HG03175 (cell line): Measurements from ENCODE around the gene CIC.

Experiments used
- ATAC-seq: cut with Tn5 transposase; IDR thresholded peaks from one replicate; pipeline ENCODE4 v1.9.1; 2021; ENCODE audit warnings: mild to moderate bottlenecking, moderate library complexity; ENCODE audit not compliant: unreplicated experiment

CIC gene

DNA sequence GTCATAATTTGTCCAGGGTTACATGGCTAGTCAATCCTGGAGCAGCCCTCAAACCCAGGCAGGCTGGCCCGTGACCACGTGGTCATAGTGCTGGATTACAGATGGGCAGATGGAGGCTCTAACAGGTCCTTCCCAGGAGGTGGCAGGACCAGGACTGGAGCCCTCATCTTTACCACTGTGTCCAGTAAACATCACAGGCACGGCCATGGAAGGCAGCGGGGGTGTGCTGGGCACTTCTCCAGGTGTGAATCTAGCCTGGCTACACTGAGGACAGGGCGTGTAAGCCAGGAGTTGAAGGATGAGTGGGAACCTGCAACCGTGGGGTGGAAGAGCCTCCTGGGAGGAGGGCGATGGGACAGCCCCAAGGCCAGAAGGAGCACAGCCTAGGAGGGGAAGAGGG is 6.1 kb downstream of the CIC start:
- no peak for ATAC-seq

DNA sequence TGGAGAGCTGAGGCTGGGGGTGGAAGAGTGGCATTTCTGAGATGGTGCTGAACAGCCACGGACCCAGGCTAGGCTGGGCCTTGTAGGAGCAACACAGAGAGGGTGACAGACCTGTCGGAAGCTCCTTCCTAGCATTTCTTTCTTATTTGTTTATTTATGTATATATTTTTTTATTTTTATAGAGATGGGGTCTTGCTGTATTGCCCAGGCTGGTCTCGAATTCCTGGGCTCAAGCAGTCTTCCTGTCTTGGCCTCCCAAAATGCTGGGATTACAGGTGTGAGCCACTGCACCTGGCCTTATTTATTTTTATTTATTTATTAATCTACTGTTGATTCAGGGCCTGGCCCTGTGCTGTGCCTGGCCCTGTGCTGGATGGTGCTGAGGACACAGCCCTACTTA is 6.5 kb downstream of the CIC start:
- no peak for ATAC-seq

DNA sequence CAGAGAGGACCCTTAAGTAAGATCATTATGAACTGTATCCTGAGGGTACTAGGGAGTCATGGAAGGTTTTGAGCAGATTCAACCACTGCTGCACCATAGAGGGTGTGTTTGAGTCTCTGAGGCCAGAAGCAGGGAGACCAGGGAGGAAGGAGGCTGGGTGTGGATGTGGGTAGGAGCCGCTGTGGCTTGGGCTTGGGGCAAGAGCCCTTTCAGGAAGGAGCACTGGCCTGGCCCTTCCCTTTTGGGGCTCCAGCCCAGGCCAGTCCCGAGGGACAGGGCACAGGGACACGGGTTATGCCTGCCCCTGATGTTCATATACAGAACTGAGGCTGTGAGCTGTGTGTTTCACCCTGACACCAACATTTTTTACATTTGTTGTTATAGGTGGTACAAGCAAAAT is 7.2 kb downstream of the CIC start:
- ATAC-seq = no peak

DNA sequence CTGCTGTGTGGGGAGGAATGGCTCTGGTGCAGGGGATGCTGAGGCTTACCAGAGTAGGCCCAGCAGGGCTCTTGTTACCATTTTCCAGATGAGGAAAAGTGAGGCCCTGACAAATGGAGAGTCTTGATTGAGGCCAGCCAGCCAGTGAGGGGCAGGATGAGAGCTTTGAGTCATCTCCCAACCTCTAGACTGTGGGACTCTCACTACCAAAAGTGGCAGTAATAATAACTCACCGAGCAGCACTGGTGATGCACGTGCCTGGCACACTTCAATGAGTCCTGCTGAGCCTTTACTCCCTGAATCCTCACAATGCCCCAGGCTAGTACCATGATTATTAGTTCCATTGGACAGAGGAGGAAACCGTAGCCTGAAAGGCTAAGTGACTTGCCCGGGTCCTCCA is 7.8 kb downstream of the CIC start:
- no peak for ATAC-seq

DNA sequence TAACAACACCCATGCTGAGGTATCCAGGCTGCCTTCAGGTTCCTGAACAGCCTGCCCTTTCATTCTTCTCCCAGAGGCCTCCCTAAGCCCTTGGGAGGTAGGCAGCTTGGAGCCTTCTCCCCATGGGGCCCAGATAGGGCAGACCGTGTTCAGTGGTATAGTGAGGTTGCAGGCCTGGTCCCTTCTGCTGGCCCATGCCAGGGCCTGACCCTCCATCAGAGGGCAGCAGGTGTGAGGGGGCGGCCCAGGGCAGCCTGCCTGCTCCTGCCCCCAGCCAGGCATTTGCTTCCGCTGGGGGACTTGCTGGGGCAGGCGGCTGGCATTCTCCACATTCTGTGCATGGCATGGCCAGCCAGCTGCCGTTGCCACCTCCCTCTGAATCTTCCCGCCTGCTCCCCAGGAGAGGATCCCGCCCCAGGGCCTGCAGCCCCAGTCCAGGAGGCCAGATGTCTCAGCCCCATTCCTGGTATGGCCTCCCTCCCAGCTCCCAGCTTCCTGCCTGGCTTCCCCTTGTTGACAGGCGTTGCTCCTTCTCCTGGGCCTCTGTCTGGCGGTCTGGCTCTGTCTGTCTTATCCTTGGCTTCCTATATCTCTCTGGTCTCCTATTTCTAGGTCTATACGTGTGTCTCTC is 8.9 kb downstream of the CIC start:
- ATAC-seq = no peak

DNA sequence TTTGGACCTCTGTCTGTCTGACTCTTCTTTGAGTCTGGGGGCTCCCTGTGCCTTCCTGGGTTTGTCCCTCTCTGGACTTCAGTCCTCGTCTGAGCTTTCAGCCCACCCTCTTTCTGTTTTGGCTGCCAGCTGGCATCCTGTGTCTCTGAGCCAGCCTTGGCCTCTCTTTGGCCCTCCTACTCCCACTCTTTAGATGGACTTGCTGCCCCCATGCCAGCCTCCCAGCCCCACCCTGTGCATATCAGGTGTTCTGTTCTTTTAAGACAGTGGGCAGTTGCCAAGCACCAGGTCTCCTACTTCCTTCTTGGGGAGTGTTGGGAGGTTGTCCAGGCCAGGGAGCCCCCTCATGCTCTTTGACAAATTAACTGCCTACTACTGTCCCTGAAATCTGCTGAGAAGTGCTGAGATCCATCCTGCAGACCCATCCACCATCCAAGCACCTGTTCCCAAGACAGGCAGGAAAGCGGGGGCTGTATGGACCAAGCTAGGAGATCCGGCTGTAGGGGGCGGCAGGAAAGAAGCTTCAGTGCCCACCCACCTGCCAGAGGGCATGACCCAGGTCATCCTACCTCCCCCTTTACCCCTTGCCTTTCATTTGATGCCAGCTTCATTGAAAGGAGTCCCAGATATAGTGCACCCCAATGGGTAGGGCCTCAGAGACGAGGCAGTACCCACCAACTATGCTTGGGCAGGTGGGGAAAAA is 9.6 kb downstream of the CIC start:
- no peak for ATAC-seq

DNA sequence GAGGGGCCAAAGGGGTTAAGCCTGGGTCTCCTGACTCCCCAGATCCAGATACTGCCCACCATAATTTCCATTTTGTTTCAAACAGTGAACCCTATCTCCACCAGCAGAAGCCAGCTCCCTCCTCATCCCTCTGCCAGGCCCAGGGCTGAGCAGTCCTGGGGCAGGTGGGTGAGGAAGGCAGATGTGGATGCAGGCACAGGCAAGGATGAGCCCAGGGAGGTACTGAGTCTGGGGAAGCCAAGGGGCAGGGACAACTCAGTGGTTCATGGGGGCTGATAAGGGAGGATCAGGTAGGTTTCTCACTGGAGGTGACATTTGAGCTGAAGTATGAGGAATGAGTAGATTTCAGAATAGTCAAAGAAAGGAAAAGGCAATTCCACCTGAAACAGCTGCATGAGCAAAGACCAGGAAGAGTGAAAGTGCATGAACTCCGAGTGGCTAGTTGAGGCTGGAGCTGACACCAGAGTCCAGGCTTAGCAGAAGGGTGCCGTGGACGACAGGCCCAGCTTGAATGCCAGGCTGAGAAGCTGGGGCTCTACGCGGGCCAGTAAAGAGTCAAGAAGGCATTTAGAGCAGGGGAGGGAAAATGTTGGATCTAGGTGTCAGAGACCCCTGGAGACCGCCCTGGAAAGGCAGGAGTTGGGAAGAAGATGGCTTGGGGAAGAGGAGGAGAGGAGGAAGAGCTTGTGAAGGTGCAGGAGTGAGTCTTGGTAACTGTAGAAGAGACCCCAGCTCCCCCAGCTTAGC is 10.3 kb downstream of the CIC start:
- no peak for ATAC-seq

DNA sequence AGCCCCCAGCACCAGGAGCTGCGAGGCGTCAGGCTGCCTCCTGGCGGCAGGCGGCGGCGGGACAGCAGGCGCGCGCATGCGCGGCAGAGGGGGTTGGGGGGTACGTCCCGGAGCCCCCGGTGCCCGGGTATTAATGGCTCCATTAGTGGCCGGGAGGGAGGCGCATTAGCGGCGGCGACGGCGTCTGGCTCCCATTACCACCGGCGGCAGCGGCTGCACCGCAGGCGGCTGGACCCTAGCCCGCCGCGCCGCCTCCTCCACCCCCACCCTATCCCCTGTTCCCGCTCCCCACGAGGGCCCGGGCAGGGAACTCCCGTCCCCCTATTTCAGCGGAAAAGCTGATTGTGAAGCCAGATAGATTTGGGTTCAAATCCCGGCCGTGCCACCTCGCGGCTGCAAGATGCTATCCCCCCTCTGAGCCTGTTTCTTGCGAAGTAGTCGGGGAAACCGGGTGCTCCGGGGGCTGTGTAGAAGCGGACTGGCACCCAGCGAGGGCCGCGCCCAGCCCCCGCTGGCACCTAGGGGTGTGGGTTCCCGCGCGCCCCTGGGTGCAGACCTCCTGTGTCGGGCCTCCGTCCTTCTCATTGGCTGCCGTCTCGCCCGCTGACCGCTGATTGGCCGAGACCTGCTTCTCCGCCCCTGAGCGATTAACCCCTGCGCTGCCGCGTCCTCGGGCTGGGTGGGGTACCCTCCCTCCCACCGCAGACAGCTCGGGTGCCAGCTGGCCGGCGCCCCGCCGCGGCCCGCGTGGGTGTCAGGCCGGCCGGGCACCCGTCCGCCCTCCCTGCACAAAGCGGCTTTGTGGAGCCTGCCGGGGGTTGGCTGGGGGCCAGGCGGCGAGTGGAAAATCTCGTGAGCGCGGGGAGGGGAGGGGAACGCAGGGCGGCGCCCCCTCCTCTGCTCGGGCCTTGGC is 11.1 kb downstream of the CIC start:
- ATAC-seq = no peak

DNA sequence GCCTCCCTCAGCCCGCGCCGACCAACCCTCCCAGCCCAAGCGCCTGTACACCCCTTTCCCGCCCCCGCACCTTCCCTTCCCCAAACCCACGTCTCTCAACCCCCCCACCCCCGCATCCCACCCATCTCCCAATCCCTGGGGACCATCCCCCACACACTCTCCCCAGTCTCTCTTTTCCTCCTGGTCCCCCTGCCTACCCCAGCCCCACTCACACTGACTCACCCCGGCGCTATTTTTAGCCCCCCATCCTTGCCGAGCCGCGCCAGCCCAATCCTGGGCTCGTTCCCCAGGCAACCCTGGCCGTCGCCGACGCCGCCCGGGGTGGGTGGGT is 11.7 kb downstream of the CIC start:
- ATAC-seq = no peak

DNA sequence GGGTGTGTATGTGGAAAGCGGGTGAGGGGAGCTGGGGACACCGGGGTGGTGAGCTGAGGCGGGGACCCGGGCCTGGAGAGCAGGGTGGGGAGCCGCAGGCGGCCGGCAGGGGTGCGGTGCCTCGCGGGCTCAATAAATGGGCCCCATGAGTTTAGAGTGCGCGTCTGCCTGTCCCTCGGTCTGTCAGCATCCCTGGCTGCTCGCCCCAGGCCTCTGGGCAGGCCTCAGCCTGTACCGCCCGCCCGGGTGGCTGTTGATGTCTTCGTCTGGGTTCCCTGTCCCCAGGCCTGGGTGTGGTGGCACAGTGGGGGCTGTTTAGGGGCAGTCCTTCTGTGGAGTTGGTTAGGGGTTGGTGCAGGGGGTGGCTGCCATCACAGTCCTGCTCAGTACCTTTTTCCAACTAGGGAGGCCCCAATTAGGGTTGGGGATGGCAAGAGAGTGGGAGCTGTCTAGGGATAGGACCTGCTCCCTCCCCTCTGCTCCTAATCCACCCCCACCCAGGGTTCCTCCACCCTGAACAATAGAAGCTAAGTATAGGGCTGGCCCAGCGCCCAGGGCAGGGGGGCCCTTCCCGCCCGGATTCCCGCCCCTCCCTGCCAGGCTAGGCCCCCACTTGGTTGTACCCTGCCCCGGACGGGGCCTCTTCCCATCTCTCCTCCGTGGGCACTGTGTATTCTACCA is 12.2 kb downstream of the CIC start:
- ATAC-seq = no peak

DNA sequence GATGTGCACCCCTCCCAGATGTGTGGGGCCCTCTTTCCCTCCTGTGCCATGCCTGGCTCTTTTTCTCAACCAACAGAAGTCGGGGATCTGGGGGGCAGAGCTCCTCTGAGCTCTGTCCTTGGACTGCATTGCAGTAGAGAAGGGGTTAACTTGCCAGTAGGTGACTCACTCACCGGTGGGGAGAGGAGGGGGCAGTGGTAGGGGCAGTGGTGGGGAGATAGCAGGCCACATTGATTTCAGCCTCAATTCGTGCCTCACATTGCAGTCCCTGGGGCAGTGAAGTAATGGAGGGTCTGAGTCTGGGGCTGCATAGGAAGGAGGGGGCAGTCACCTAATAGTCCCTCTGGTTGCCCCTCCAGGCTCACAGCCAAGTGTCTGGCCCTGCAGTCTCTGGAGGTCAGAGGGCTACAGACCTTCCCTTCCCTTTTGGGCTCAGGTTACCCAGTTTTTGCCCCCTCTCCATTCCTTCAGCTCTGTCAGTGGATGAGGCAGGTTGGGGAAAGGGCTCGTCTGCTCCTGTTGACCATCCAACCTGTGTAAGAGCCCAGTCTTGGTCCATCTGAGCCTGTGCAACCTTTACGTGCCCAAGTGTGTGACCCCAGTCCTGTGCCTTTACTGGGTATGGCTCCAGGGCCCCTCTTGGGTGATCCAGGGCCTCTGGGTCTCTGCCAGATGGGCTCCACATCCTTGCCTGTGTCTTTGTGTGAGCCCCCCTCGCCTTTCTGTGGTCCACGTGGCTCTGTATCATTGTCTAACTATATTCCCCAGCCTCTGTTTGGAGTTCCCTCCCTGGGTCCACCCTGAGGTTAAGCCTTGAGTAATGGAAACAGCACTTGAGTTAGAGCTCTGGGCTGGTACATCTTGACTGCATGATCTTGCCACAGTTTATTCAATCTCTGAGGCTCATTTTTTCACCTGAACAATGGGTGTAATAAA is 13.0 kb downstream of the CIC start:
- ATAC-seq = no peak

DNA sequence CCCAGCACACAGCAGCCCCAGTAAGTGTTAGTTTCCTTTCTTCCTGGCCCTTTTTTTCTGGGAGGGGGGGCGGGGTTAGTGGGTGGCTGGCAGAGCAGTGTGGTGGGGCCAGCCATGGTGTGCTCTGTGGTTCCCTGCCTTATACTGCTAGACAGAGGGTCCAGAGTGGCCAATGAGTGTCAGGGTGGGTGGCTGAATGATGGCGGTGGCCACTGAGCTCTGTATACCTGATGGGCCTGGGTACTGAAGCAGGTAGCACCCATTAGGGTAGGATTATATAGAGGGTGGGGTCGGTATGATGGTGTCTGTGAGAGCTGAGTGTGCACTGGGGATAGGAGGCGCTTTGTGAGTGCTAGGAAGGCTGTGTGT is 13.8 kb downstream of the CIC start:
- no peak for ATAC-seq

DNA sequence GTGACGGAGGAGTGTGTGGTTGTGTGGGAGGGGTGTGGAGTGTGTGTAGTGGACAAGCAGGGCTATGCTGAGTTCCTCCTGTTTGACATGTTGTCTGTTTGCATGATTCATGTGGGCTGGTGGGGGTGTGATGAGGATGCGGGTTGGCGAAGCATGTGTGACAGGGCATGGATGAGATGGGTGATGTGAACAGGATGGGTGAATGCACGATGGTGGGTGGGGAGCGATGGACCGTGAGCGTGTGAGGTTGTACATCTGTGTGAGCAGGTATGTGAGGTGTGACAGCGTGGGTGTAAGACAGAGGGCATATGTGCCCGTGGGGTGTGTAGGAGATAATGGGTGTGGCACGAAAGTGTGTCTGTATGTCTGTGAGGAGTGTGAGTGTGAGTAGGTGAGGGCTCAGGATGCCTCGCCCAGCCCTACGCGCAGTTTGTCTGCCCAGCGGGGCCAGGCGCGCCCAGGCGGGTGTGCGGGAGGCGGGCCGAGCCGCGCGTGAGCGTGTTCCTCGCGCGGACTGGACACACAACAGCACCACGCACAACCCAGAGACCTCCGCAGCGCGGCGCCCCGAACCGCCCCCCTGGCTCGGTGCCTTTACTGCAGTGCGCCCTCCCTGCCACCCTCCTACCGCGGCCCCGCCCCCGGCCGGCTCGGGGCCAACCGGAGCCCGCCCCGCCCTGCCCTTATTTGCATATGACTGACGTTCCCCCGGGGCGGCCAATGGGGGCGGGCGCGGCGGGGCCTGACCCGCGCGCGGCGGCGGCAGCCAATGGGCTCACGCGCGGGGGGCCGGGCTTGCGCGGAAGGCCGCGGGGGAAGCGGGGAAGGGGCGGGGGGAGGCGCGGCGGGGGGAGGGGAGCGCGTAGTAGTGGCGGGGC is 14.4 kb downstream of the CIC start:
- peak; percentile 54 for ATAC-seq

DNA sequence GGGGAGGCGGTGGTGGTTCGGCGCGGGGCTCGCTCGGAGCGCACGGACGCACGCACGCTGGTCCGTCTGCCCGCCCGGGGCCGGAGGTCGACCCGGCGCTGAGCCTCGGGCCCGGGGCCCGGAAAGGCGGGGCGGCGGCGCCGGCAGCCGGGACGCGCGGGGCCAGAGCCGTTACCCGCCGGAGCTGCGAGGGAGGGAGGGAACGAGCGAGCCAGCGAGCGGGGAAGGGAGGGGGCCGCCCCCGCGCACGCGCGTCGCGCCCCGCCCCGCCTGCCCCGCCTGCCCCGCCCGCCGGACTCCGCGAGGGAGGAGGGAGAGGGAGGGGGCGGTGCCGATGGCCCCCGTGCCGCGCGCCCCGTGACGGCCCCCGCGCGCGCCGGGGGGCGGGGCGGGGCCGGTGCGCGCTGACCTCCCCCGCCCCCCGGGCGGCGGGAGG is 15.0 kb downstream of the CIC start:
- ATAC-seq = peak; percentile 24

DNA sequence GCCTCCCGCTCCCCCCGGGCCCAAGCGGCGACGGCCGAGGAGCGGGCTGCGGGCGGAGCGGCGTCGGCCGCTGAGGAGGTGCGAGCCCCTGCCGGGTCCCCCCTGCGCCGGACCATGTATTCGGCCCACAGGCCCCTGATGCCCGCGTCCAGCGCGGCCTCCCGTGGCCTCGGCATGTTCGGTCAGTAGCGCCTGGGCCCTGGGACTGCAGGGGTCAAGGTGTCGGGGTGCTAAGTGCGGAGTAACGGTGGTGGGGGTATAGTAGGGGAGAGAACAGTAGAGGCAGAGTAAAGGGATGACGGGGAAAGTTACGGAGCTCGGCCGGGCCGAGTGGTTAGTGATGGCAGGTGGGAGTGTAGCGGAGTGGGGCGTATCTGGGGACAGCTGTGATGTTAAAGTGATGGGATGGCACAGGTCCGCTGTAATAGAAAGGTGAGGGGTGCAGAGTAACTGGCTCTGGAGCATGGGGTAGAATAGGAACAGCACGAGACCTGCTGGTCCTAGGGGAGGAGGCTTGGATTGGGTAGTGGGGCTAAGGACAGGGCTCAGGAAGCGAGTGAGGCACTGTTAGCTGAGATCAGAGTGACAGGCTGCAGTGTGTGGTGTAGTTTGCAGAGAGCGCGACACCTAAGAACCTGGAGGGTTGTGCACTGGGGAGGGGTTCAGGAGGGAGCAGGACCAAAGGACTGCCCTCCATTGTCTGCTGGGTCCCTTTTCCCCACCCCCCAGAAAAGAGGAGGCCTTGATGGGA is 15.7 kb downstream of the CIC start:
- ATAC-seq = no peak

DNA sequence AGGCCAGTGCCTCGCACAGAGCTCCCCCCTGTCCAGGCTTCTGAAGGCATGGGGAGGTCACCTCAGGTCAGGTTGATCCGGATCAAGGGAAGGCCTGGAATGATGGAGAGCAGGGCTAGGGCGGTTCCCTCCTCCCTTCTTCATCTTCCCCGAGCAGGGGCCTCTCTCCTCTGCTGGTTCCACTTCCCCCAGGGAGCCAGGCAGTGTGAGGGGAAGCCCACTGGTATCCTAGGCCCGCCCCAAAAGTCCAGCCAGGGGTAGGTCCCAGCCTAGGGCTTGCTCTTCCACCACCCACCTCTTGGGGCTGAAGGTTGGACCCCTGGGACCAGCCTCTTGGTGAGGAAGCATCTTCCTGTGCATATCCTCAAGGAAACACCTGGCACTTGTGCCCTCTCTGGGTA is 16.5 kb downstream of the CIC start:
- ATAC-seq = no peak

DNA sequence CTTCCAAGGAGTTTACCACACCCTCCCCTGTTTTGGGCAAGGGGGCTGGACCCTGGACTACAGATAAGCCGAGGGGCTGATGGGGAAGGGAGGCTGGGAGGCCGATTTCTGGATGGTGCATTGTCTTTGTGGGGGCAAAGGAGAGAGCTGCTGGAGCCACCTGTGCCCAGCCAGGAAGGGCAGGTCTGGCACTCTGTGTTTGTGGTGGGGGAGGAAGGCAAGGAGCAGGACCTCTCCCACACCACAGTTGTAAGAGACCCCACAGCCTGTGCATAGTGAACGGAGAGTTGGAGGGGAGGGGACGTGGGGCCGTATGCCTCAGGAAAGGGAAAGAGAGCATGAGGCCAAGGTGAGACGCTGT is 16.9 kb downstream of the CIC start:
- ATAC-seq = no peak

DNA sequence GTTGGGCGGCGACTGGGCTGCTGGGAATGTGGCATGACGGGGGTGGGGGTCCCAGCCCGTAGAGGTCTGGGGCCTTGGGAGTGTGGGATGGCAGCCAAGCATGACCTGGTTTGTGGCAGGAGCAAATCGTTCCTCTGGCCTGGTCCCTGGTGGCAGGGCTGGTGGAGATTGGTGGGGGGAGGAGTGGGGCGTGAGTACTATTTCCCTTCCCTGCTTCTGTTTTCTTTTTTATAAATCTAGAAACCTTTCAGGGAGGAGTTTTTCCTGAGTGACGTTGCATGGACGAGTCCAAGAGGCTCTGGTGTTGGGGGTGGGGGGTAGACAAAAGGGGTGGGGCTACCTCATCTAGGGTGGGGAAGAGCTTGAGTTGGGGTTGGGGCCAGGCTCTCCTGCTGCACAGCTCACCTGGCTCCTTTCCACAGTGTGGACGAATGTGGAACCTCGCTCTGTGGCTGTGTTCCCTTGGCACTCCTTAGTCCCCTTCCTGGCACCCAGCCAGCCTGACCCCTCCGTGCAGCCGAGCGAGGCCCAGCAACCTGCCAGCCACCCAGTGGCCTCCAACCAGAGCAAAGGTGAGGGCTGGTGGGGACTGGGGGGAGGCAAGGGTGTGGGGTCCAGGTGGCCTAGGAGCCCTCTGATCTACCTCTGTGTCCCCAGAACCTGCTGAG is 17.4 kb downstream of the CIC start:
- ATAC-seq = no peak
